Endothelial cell of umbilical vein (primary cell): ENCODE data around the gene MYCBP2. TPM values are rescaled to one million over a fixed set of nuclear protein-coding genes. Genes with fewer than 3 reads are reported as not detected.

Experiments
- BruUV-seq: library from RNA; stranded (reverse); fragments of 400-500 nt; replicated peaks from 2 replicates; lab custom pipeline; 2021; lab: Mats Ljungman, UMichigan
- CTCF ChIA-PET: fragments of 300-600, 350-600 bp; sonication (Branson Sonifier 250); formaldehyde crosslinking; loops from one replicate; lab custom pipeline; 2021; ENCODE audit warnings: antibody characterized with exemption, inconsistent platforms; lab: Charles Lee
- POLR2A ChIA-PET: fragments of 300-600, 350-600 bp; sonication (Branson Sonifier 250); formaldehyde crosslinking; loops from one replicate; lab custom pipeline; 2021; ENCODE audit warnings: antibody characterized with exemption, inconsistent platforms; lab: Charles Lee
- DNase-seq: peaks from one replicate; pipeline ENCODE4 v3.0.0-alpha.2; 2011; ENCODE audit warnings: low read depth, low spot score
- FAIRE-seq: peaks from 2 replicates; lab custom pipeline; 2011; peaks lifted over from hg19 to GRCh38; lab: Jason Lieb, UNC
- H2AFZ ChIP-seq: 2 replicates; pipeline ENCODE4 v1.6.0; 2012; ENCODE audit warnings: low read depth, low read length, control low read depth, inconsistent platforms
- H3K27ac ChIP-seq: 2 replicates; pipeline ENCODE4 v1.5.1; 2011; ENCODE audit warnings: low read depth, mild to moderate bottlenecking, control low read depth, low read length, moderate library complexity; ENCODE audit not compliant: insufficient read depth
- H3K27me3 ChIP-seq, 2 experiments: 2 replicates each; pipeline versions ENCODE4 v1.6.0 to v1.6.1; 2011; ENCODE audit warnings: low read length in 2 of 2, mixed read lengths in 1 of 2; ENCODE audit not compliant: control insufficient read depth in 2 of 2, insufficient read depth in 2 of 2
- H3K36me3 ChIP-seq, 2 experiments: 2 replicates in 1 of 2; 3 replicates in 1 of 2; pipeline ENCODE4 v1.5.1; 2011; ENCODE audit warnings: low read length in 2 of 2, mild to moderate bottlenecking in 1 of 2, moderate library complexity in 1 of 2; ENCODE audit not compliant: control insufficient read depth in 2 of 2, insufficient read depth in 2 of 2; ENCODE audit errors: extremely low read depth in 1 of 2
- H3K4me1 ChIP-seq: 3 replicates; pipeline ENCODE4 v1.5.1; 2011; ENCODE audit warnings: mild to moderate bottlenecking, low read length; ENCODE audit not compliant: control insufficient read depth, insufficient read depth; ENCODE audit errors: extremely low read depth
- H3K4me2 ChIP-seq: 2 replicates; pipeline ENCODE4 v1.6.1; 2011; ENCODE audit warnings: low read length, control low read depth, mixed read lengths; ENCODE audit not compliant: insufficient read depth
- H3K4me3 ChIP-seq, 3 experiments: fragments of 200-600 bp in 1 of 3; sonication (generic), shearing (Covaris generic) in 1 of 3; replicated peaks in 1 of 3; 2 replicates each; pipeline ENCODE4 v1.5.1; 2011 to 2016; ENCODE audit warnings: control low read depth in 3 of 3, low read length in 3 of 3, mild to moderate bottlenecking in 2 of 3, inconsistent platforms in 1 of 3, low read depth in 1 of 3, moderate library complexity in 1 of 3; ENCODE audit not compliant: insufficient read depth in 1 of 3
- H3K79me2 ChIP-seq: 2 replicates; pipeline ENCODE4 v1.6.0; 2012; ENCODE audit warnings: low read length, inconsistent platforms; ENCODE audit not compliant: control insufficient read depth, insufficient read depth
- H3K9ac ChIP-seq: replicated peaks from 2 replicates; pipeline ENCODE3; 2011; ENCODE audit warnings: low read length, control low read depth; ENCODE audit not compliant: insufficient read depth; ENCODE audit errors: extremely low read depth
- H3K9me1 ChIP-seq: replicated peaks from 3 replicates; pipeline ENCODE4 v1.6.0; 2011; ENCODE audit warnings: mild to moderate bottlenecking, low read length; ENCODE audit not compliant: control insufficient read depth, insufficient read depth; ENCODE audit errors: extremely low read depth
- H3K9me3 ChIP-seq: replicated peaks from 2 replicates; pipeline ENCODE4 v1.5.1; 2012; ENCODE audit warnings: low read length, inconsistent platforms; ENCODE audit not compliant: control insufficient read depth, insufficient read depth
- H4K20me1 ChIP-seq: replicated peaks from 2 replicates; pipeline ENCODE3; 2011; ENCODE audit warnings: mild to moderate bottlenecking, low read length; ENCODE audit not compliant: control insufficient read depth, insufficient read depth; ENCODE audit errors: extremely low read depth
- CTCF ChIP-seq, 2 donors: IDR thresholded peaks; 1 replicate in 1 of 2; 2 replicates in 1 of 2; pipeline ENCODE4 v1.5.1; 2011; ENCODE audit warnings: low read length in 2 of 2, mild to moderate bottlenecking in 2 of 2, moderate library complexity in 2 of 2, control low read depth in 1 of 2, inconsistent platforms in 1 of 2, low read depth in 1 of 2; ENCODE audit not compliant: insufficient read depth in 1 of 2; ENCODE audit errors: extremely low read depth in 1 of 2
- EZH2 ChIP-seq: IDR thresholded peaks from 2 replicates; pipeline ENCODE4 v1.6.1; 2012; ENCODE audit warnings: borderline replicate concordance, low read depth, mild to moderate bottlenecking, moderate library complexity, low read length, inconsistent platforms; ENCODE audit not compliant: severe bottlenecking
- FOS ChIP-seq: IDR thresholded peaks from 2 replicates; pipeline ENCODE4 v1.6.1; 2011; ENCODE audit warnings: mild to moderate bottlenecking, low read length, moderate library complexity, borderline replicate concordance; ENCODE audit not compliant: insufficient read depth
- GATA2 ChIP-seq: IDR thresholded peaks from 2 replicates; pipeline ENCODE4 v1.7.0; 2011; ENCODE audit warnings: low read depth, mild to moderate bottlenecking, moderate library complexity, mixed read lengths, low read length; ENCODE audit not compliant: insufficient read length, insufficient read depth
- MAX ChIP-seq: IDR thresholded peaks from 2 replicates; pipeline ENCODE4 v1.6.1; 2011; ENCODE audit not compliant: insufficient read depth, insufficient read length
- MYC ChIP-seq: IDR thresholded peaks from one replicate; pipeline ENCODE4 v1.6.1; 2011; ENCODE audit warnings: mild to moderate bottlenecking, low read depth, low read length
- POLR2A ChIP-seq: IDR thresholded peaks from 2 replicates; pipeline ENCODE4 v1.6.1; 2012; ENCODE audit warnings: low read depth, mild to moderate bottlenecking, control low read depth, low read length
- POLR2AphosphoS5 ChIP-seq: IDR thresholded peaks from 2 replicates; pipeline ENCODE4 v1.6.1; 2012; ENCODE audit warnings: low read depth, mild to moderate bottlenecking, control low read depth, low read length, moderate library complexity; ENCODE audit not compliant: insufficient read depth
- dilution Hi-C: fragments of 300-500 bp; cut with MboI; formaldehyde crosslinking; loops from one replicate; pipeline ENCODE4 v1.15.0; 2019; ENCODE audit warnings: low sequenced_read_pairs; ENCODE audit not compliant: extremely low pct_ligation_motif_present
- intact Hi-C: fragments of 100-400 bp; cut with micrococcal nuclease; formaldehyde crosslinking; loops from one replicate; pipeline ENCODE4 v1.10.0; 2022
- polyA plus RNA-seq, 4 experiments: library from polyadenylated mRNA; depleted of rRNA in 3 of 4; stranded (reverse) in 3 of 4; unstranded in 1 of 4; fragments of >200 nt; gene quantifications; 2 replicates each; pipeline versions ENCODE4 v1.2.1 to v1.2.3, GENCODE V29; 2011 to 2012; ENCODE audit warnings: missing spikeins in 1 of 4
- total RNA-seq: library from RNA; stranded (reverse); gene quantifications from 2 replicates; pipeline ENCODE4 v1.2.3, GENCODE V29; 2021

The MYCBP2 gene
- total and polyA plus RNA-seq, 2 donors (not counting 3 experiments of a cell fraction or from before 2014, with no cell fraction given) = 30.5 to 89.8 TPM

- Histone ChIP-seq H4K20me1 (no peaks in the 10 kb centered on the region), H3K36me3 (peaks cover 0 to 3% of the 10 kb centered on the region in 2 experiments), H3K9me1 (no peaks in the 10 kb centered on the region), H3K4me2 (no peak overlapping the region), H3K27ac (no peak overlapping the region), H3K4me3 (no peak overlapping the region), H2AFZ (no peak overlapping the region), H3K9ac (no peak overlapping the region), H3K27me3 (no peaks in the 10 kb centered on the region), H3K4me1 (no peaks in the 10 kb centered on the region), H3K9me3 (no peaks in the 10 kb centered on the region), H3K79me2 (no peaks in the 10 kb centered on the region)
- intact Hi-C loops = no loop called here
- DNase-seq (no peak), FAIRE-seq (no peak)
- POLR2A ChIA-PET = no interaction called here
- no peak for TF ChIP-seq POLR2AphosphoS5
- no peak for TF ChIP-seq EZH2
- TF ChIP-seq GATA2 = no peak
- TF ChIP-seq MYC = no peak
- TF ChIP-seq POLR2A = no peak
- BruUV-seq = no TSS peak
- dilution Hi-C loops = no loop called here
- CTCF ChIA-PET = interaction anchor here (0.9 to 1.9 kb wide), 2 partner anchors 10 to 14 kb away, joined by 3 to 6 read pairs; no protein-coding TSS in a partner anchor
Observed at GRCh38 chr13:77190349-77190958, 136.4 kb downstream of the MYCBP2 start.

- Histone ChIP-seq H3K79me2 (no peaks in the 10 kb centered on the region), H3K4me1 (peaks cover 13% of the 10 kb centered on the region), H3K36me3 (peaks cover 2 to 4% of the 10 kb centered on the region in 2 experiments), H3K9ac (no peak overlapping the region), H3K4me3 (no peak overlapping the region), H3K9me1 (no peaks in the 10 kb centered on the region), H2AFZ (no peak overlapping the region), H3K9me3 (no peaks in the 10 kb centered on the region), H4K20me1 (no peaks in the 10 kb centered on the region), H3K4me2 (no peak overlapping the region), H3K27me3 (no peaks in the 10 kb centered on the region), H3K27ac (no peak overlapping the region)
- TF ChIP-seq FOS = no peak
- TF ChIP-seq CTCF (IDR thresholded peaks at IDR 0.05; ENCODE audit: extremely low read depth in 1 of 2, insufficient read depth in 1 of 2, low read depth in 1 of 2, low read length in 2 of 2) = no peak
- TF ChIP-seq MYC = no peak
- no peak for TF ChIP-seq EZH2
- TF ChIP-seq MAX = no peak
- TF ChIP-seq POLR2A = no peak
- no peak for TF ChIP-seq GATA2
- no peak for DNase-seq
- ChIA-PET POLR2A (no interaction called here), CTCF (interaction anchor here (1.0 to 1.4 kb wide), 3 partner anchors 9 to 292 kb away, joined by 3 to 4 read pairs (median 3); no protein-coding TSS in a partner anchor)
- dilution Hi-C loops (no loop called here), intact Hi-C loops (loop anchor here (10.0 kb wide), 1 partner anchor 289 kb away; no protein-coding TSS in a partner anchor)
- FAIRE-seq = no peak
- BruUV-seq = no TSS peak
Observed at GRCh38 chr13:77185721-77186120, 141.2 kb downstream of the MYCBP2 start.
